A549 treated with CORT108297 at 1 μM for 4 hours (cell line): Measurements from ENCODE around the gene FALEC. TPM values are rescaled to one million over a fixed set of nuclear protein-coding genes. Genes with fewer than 3 reads are reported as not detected.

ENCODE experiments used
- total RNA-seq: library from RNA; stranded (reverse); fragments of 200-300 nt; extraction: Qiagen RNA extraction; gene quantifications from 5 replicates; pipeline ENCODE4 v1.2.3, GENCODE V29; 2022

FALEC gene
- 0.16 to 0.39 TPM in 2 of 5 replicates, not detected in the others for total RNA-seq

GRCh38 chr1:150515328-150516049 is at the start of gene FALEC:
Gene FALEC, plus strand, starts transcription at chr1:150515752.

GRCh38 chr1:150486966-150487762 is 28.4 kb upstream of the FALEC start, which contains the start of gene TARS2:
Gene TARS2, plus strand, starts transcription at chr1:150487419. Its CDS starts 32 bp downstream, at chr1:150487451.

GRCh38 chr1:150507912-150508864 is 7.4 kb upstream of the FALEC start, which contains the start of gene ECM1:
Gene ECM1, plus strand, starts transcription at chr1:150508109. Its CDS starts 101 bp downstream, at chr1:150508210.

GRCh38 chr1:150548632-150549495 is 33.3 kb downstream of the FALEC start, which contains the start of gene ADAMTSL4:
Gene ADAMTSL4, plus strand, starts transcription at chr1:150549408. Its CDS starts 2,881 bp downstream, at chr1:150552289.

DNA sequence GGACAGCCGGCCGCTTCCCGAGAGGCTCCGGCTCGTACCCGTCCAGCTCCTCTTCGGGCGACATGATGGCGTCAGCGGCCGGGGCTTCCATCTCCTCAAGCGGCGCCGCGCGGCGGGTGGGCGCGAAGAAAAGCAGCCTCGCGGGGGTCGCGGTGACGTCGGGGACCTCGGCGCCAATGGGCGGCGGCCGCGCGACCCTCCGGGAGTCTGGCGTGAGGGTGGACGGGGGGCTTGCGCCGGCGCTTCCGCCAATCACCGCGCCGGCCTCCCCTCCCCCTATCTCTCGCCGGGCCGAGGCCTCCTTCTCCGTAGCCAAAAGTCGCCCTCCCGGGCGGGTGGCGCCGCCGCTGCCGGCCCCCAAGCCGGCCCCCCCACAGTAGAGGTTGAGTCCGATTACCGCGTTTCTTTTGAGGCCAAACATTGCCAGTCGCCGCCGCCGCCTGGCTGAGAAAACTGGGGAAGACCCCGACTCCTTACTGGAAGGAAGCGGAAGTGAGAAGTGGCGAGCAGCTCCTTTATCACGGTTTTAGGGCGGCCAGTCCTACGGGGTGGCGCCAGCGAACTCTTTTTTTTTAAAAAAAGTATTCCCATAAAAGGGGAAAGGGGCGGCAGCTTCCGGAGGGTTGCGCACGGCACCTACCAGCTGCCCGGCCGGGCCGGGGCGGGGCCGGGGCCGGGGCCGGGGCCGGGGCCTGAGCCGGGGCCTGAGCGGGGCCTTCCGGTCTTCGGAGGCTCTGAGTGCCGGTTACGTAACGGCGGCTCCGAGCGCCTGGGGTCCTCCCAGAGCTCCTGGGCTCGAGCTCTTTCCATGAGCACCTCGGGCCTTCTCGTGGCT is 63.8 kb downstream of the FALEC start, which contains the start of gene MCL1:
MCL1 (minus strand) TSS at position 501 of the 835 bp plus-strand sequence; CDS start at position 421, 80 bp downstream.

Other genes with a start within 250 kb of the FALEC start
- gene APH1A, start 246.7 kb upstream of the FALEC start, total RNA-seq, result 129 to 145 TPM (median 140 TPM) in 5 replicates
- gene C1orf54, start 243.0 kb upstream of the FALEC start, total RNA-seq, result 0.12 to 0.38 TPM (median 0.22 TPM) in 5 replicates
- gene CIART, start 233.2 kb upstream of the FALEC start, total RNA-seq, result 0.63 to 0.86 TPM (median 0.74 TPM) in 5 replicates
- gene MRPS21, start 221.9 kb upstream of the FALEC start, total RNA-seq, result 82.0 to 83.5 TPM (median 82.3 TPM) in 5 replicates
- gene PRPF3, start 194.2 kb upstream of the FALEC start, total RNA-seq, result 52.4 to 65.2 TPM (median 57.0 TPM) in 5 replicates
- 13.6 to 15.5 TPM (median 14.2 TPM) in 5 replicates for gene RPRD2, start 151.6 kb upstream of the FALEC start, total RNA-seq
- gene TARS2, start 28.3 kb upstream of the FALEC start, total RNA-seq, result 20.7 to 24.9 TPM (median 23.3 TPM) in 5 replicates
- 1.8 to 2.3 TPM (median 2.2 TPM) in 5 replicates for gene ECM1, start 7.6 kb upstream of the FALEC start, total RNA-seq
- gene ADAMTSL4, start 33.7 kb downstream of the FALEC start, total RNA-seq, result 3.0 to 5.6 TPM (median 4.6 TPM) in 5 replicates
- gene MCL1, start 63.9 kb downstream of the FALEC start, total RNA-seq, result 143 to 184 TPM (median 169 TPM) in 5 replicates
- gene ENSA, start 113.9 kb downstream of the FALEC start, total RNA-seq, result 123 to 147 TPM (median 134 TPM) in 5 replicates
- 12.3 to 18.5 TPM (median 16.0 TPM) in 5 replicates for gene GOLPH3L, start 181.4 kb downstream of the FALEC start, total RNA-seq
- 5.7 to 8.8 TPM (median 7.2 TPM) in 5 replicates for gene HORMAD1, start 205.1 kb downstream of the FALEC start, total RNA-seq